IMR-90 (cell line): ENCODE data around the gene KCTD5. TPM values are rescaled to one million over a fixed set of nuclear protein-coding genes. Genes with fewer than 3 reads are reported as not detected.

Experiments
- ATAC-seq: fragments of 200-7000 bp; cut with Tn5 transposase; 2 replicates; pipeline ENCODE4 v1.9.1; 2020; ENCODE audit warnings: low read depth, mild to moderate bottlenecking, moderate library complexity
- BruUV-seq: library from RNA; stranded (reverse); fragments of 400-500 nt; replicated peaks from 2 replicates; lab custom pipeline; 2021; lab: Mats Ljungman, UMichigan
- CTCF ChIA-PET: fragments of 300-600 bp; formaldehyde crosslinking; extraction: SDS; loops from one replicate; lab custom pipeline; 2021; ENCODE audit warnings: antibody characterized with exemption; lab: Yijun Ruan, JAX
- POLR2A ChIA-PET: fragments of 300-600 bp; sonication (Branson Sonifier 250); formaldehyde crosslinking; loops from one replicate; lab custom pipeline; 2022; ENCODE audit warnings: antibody characterized with exemption; ENCODE audit not compliant: unreplicated experiment; lab: Charles Lee
- DNase-seq: peaks from one replicate; pipeline ENCODE4 v3.0.0; 2013
- H2AFZ ChIP-seq: replicated peaks from 2 replicates; pipeline ENCODE3; 2013; ENCODE audit warnings: low read length, mild to moderate bottlenecking; ENCODE audit not compliant: poor library complexity
- H2AK5ac ChIP-seq: 2 replicates; pipeline ENCODE4 v1.6.1; 2013; ENCODE audit warnings: low read depth, low read length, inconsistent platforms
- H2AK9ac ChIP-seq: replicated peaks from 2 replicates; pipeline ENCODE3; 2013; ENCODE audit warnings: mild to moderate bottlenecking, low read depth, low read length, moderate library complexity; ENCODE audit not compliant: poor library complexity
- H2BK120ac ChIP-seq: 2 replicates; pipeline ENCODE4 v1.6.1; 2013; ENCODE audit warnings: low read depth, low read length, inconsistent platforms
- H2BK15ac ChIP-seq: 3 replicates; pipeline ENCODE4 v1.6.1; 2013; ENCODE audit warnings: low read depth, low read length, inconsistent platforms
- H2BK20ac ChIP-seq: 2 replicates; pipeline ENCODE4 v1.6.1; 2013; ENCODE audit warnings: low read depth, mild to moderate bottlenecking, inconsistent platforms, low read length, moderate library complexity
- H2BK5ac ChIP-seq: 2 replicates; pipeline ENCODE4 v1.6.1; 2013; ENCODE audit warnings: mild to moderate bottlenecking, low read depth, low read length, inconsistent platforms; ENCODE audit not compliant: poor library complexity, severe bottlenecking
- H3K14ac ChIP-seq: replicated peaks from 2 replicates; pipeline ENCODE4 v1.6.1; 2013; ENCODE audit warnings: low read depth, low read length, inconsistent platforms
- H3K18ac ChIP-seq: 2 replicates; pipeline ENCODE4 v1.6.1; 2013; ENCODE audit warnings: low read depth, low read length, control low read depth
- H3K23ac ChIP-seq: 2 replicates; pipeline ENCODE4 v1.6.1; 2013; ENCODE audit warnings: low read depth, low read length, inconsistent platforms
- H3K27ac ChIP-seq: 2 replicates; pipeline ENCODE4 v1.5.1; 2013; ENCODE audit warnings: mild to moderate bottlenecking, control low read depth, low read length; ENCODE audit not compliant: insufficient read depth
- H3K27me3 ChIP-seq: 2 replicates; pipeline ENCODE4 v1.6.1; 2013; ENCODE audit warnings: low read length; ENCODE audit not compliant: control insufficient read depth, insufficient read depth
- H3K36me3 ChIP-seq: 2 replicates; pipeline ENCODE4 v1.6.1; 2013; ENCODE audit warnings: low read length, mixed read lengths; ENCODE audit not compliant: control insufficient read depth, insufficient read depth
- H3K4ac ChIP-seq: 2 replicates; pipeline ENCODE4 v1.6.1; 2013; ENCODE audit warnings: low read depth, low read length, inconsistent platforms
- H3K4me1 ChIP-seq: 2 replicates; pipeline ENCODE4 v1.6.1; 2013; ENCODE audit warnings: low read length, mixed read lengths; ENCODE audit not compliant: control insufficient read depth, insufficient read depth
- H3K4me2 ChIP-seq: 2 replicates; pipeline ENCODE4 v1.6.1; 2013; ENCODE audit warnings: low read depth, mild to moderate bottlenecking, control low read depth, low read length, moderate library complexity
- H3K4me3 ChIP-seq: 2 replicates; pipeline ENCODE4 v1.5.1; 2013; ENCODE audit warnings: low read depth, mild to moderate bottlenecking, control low read depth, low read length, moderate library complexity; ENCODE audit not compliant: insufficient read depth
- H3K56ac ChIP-seq: 2 replicates; pipeline ENCODE4 v1.6.1; 2013; ENCODE audit warnings: low read length, inconsistent platforms; ENCODE audit not compliant: insufficient read depth; ENCODE audit errors: extremely low read depth
- H3K79me1 ChIP-seq, 2 experiments: 2 replicates each; pipeline ENCODE4 v1.6.1; 2013; ENCODE audit warnings: low read length in 2 of 2, inconsistent platforms in 1 of 2, low read depth in 1 of 2
- H3K9ac ChIP-seq: 2 replicates; pipeline ENCODE4 v1.6.1; 2013; ENCODE audit warnings: low read depth, low read length, control low read depth
- H3K9me1 ChIP-seq: 2 replicates; pipeline ENCODE4 v1.6.1; 2013; ENCODE audit warnings: low read length, inconsistent platforms; ENCODE audit not compliant: insufficient read depth
- H3K9me3 ChIP-seq: 2 replicates; pipeline ENCODE4 v1.6.1; 2013; ENCODE audit warnings: low read length; ENCODE audit not compliant: control insufficient read depth, insufficient read depth
- H4K20me1 ChIP-seq: 2 replicates; pipeline ENCODE4 v1.6.1; 2013; ENCODE audit warnings: low read length, inconsistent platforms; ENCODE audit not compliant: insufficient read depth
- H4K5ac ChIP-seq: 2 replicates; pipeline ENCODE4 v1.6.1; 2013; ENCODE audit warnings: mild to moderate bottlenecking, low read depth, low read length, control low read depth
- H4K8ac ChIP-seq, 2 experiments: 2 replicates each; pipeline ENCODE4 v1.6.1; 2013; ENCODE audit warnings: low read depth in 2 of 2, low read length in 2 of 2, control low read depth in 1 of 2, inconsistent platforms in 1 of 2
- H4K91ac ChIP-seq: 2 replicates; pipeline ENCODE4 v1.6.1; 2013; ENCODE audit warnings: low read depth, low read length, inconsistent platforms; ENCODE audit not compliant: insufficient read depth
- BHLHE40 ChIP-seq: fragments of 150-350 bp; IDR thresholded peaks from 2 replicates; pipeline ENCODE4 v1.6.1; 2016; ENCODE audit warnings: mild to moderate bottlenecking, low read depth, low read length
- CEBPB ChIP-seq: IDR thresholded peaks from 2 replicates; pipeline ENCODE4 v1.6.1; 2012; ENCODE audit warnings: low read depth, low read length, improper control_type of control experiment
- CTCF ChIP-seq: conservative IDR thresholded peaks from 2 replicates; pipeline ENCODE4 v1.5.1; 2012; ENCODE audit warnings: mild to moderate bottlenecking, low read depth, low read length, improper control_type of control experiment
- FOS ChIP-seq: fragments of 150-350 bp; IDR thresholded peaks from 2 replicates; pipeline ENCODE4 v1.6.1; 2016; ENCODE audit warnings: low read depth, low read length
- POLR2A ChIP-seq: IDR thresholded peaks from 2 replicates; pipeline ENCODE4 v1.6.1; 2012; ENCODE audit warnings: mild to moderate bottlenecking, low read depth, low read length
- RCOR1 ChIP-seq: IDR thresholded peaks from 2 replicates; pipeline ENCODE4 v1.6.1; 2012; ENCODE audit warnings: mild to moderate bottlenecking, low read length, improper control_type of control experiment; ENCODE audit not compliant: insufficient replicate concordance
- RFX5 ChIP-seq: IDR thresholded peaks from 2 replicates; pipeline ENCODE4 v1.8.0; 2012; ENCODE audit warnings: low read depth, mild to moderate bottlenecking, low read length, moderate library complexity
- WGBS, 2 experiments: methylation state at CpG; one replicate each; pipeline versions ENCODE4 v1.1.5 to v1.1.7; 2013; ENCODE audit warnings: missing lambda C conversion rate in 2 of 2; ENCODE audit not compliant: insufficient read length in 1 of 2; ENCODE audit errors: extremely low coverage in 2 of 2; 5-methylcytosine and 5-hydroxymethylcytosine counted together
- dilution Hi-C: fragments of 300-500 bp; cut with HindIII; formaldehyde crosslinking; loops from one replicate; pipeline ENCODE4 v1.14.3; 2018; ENCODE audit warnings: low sequenced_read_pairs; ENCODE audit not compliant: unreplicated experiment
- in situ Hi-C: fragments of 300-500 bp; cut with MboI; formaldehyde crosslinking; loops from 3 replicates; pipeline ENCODE4 v1.14.3; 2019; ENCODE audit warnings: low sequenced_read_pairs, inconsistent platforms, mixed read lengths
- intact Hi-C: fragments of 100-400 bp; cut with micrococcal nuclease; formaldehyde crosslinking; loops from 2 replicates; pipeline ENCODE4 v1.10.0; 2022
- polyA plus RNA-seq, 3 experiments: library from polyadenylated mRNA; depleted of rRNA; stranded (reverse); fragments of >200 nt; gene quantifications; 2 replicates each; pipeline ENCODE4 v1.2.3, GENCODE V29; 2012; ENCODE audit warnings: low replicate concordance in 1 of 3
- total RNA-seq: library from RNA; depleted of rRNA; stranded (reverse); fragments of >200 nt; gene quantifications from 2 replicates; pipeline ENCODE4 v1.2.3, GENCODE V29; 2012
- TF ChIP-seq, protein P1 (sequence below): fragments of 150-350 bp; IDR thresholded peaks from 2 replicates; pipeline ENCODE4 v1.6.1; 2017; ENCODE audit warnings: mild to moderate bottlenecking, antibody characterized with exemption, low read length, low read depth

Gene KCTD5
- total and polyA plus RNA-seq, 2 of the 4 experiments (the other 2 are of a cell fraction), result 17.2 to 56.2 TPM

DNA sequence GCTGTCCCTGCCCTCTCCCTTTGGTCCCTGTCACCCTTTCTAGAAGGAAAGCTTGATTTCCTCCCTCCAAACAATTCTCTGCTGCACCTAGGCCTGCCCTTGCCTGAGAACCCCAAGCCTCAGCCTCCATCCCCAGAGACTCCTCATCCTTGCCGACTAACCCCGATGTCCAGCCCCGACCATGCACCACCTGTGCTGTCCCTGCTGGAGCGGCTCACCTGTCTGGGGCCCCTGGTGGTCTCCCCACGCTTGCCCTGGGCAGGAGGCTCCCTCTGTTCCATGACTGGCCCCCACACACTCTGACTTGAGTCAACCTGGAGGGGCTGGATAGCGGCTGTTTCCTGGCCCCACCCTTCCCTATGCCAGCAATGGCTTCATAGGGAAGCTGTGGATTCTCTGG lies 58.2 kb downstream of the KCTD5 start:
- Histone ChIP-seq H3K56ac (no peak overlapping the region), H3K23ac (no peak overlapping the region), H3K14ac (no peak overlapping the region), H2AK5ac (no peak overlapping the region), H4K5ac (no peak overlapping the region), H3K27ac (no peak overlapping the region), H3K4me2 (no peak overlapping the region), H3K4me1 (no peaks in the 10 kb centered on the region), H3K9ac (no peak overlapping the region), H3K9me1 (no peaks in the 10 kb centered on the region), H3K27me3 (no peaks in the 10 kb centered on the region; the same call in 1 of the 2 replicates), H2BK120ac (no peak overlapping the region), H2BK20ac (no peak overlapping the region), H3K18ac (no peak overlapping the region), H4K20me1 (no peaks in the 10 kb centered on the region), H2BK15ac (no peak overlapping the region), H2AFZ (no peak overlapping the region), H2AK9ac (no peak overlapping the region), H4K91ac (no peak overlapping the region), H3K9me3 (no peaks in the 10 kb centered on the region), H3K4ac (no peak overlapping the region), H3K79me1 (no peaks in the 10 kb centered on the region), H4K8ac (no peak overlapping the region), H3K36me3 (no peaks in the 10 kb centered on the region), H3K4me3 (no peak overlapping the region), H2BK5ac (no peak overlapping the region)
- no peak for DNase-seq
- in situ Hi-C loops (no loop called here), intact Hi-C loops (no loop called here), dilution Hi-C loops (no loop called here)
- ChIA-PET POLR2A (interaction anchor here (1.3 kb wide), 1 partner anchor 11 kb away, joined by 4 read pairs; no protein-coding TSS in a partner anchor), CTCF (no interaction called here)
- WGBS, 2 experiments, result no CpG with 5 or more reads among the region's 6 CpGs
- ATAC-seq, result no peak
- BruUV-seq, result no TSS peak
- TF ChIP-seq CEBPB, result no peak
- no peak for TF ChIP-seq FOS
- no peak for TF ChIP-seq CTCF
- no peak for TF ChIP-seq POLR2A
- TF ChIP-seq RCOR1, result no peak
- no peak for TF ChIP-seq RFX5
- TF ChIP-seq, protein P1, sequence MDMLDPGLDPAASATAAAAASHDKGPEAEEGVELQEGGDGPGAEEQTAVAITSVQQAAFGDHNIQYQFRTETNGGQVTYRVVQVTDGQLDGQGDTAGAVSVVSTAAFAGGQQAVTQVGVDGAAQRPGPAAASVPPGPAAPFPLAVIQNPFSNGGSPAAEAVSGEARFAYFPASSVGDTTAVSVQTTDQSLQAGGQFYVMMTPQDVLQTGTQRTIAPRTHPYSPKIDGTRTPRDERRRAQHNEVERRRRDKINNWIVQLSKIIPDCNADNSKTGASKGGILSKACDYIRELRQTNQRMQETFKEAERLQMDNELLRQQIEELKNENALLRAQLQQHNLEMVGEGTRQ, result no peak
- no peak for TF ChIP-seq BHLHE40
